Measurements from ENCODE around the gene NCLN. TPM values are rescaled to one million over a fixed set of nuclear protein-coding genes. Genes with fewer than 3 reads are reported as not detected.
A peak's percentile ranks its signal among the peaks of the same experiment; 100 is the strongest.
"Not testable (repeated sequence)": the region's sequence is repeated elsewhere in the genome, so short reads cannot be mapped to it uniquely, and the experiment has no call there.

NCLN gene
- total and polyA plus RNA-seq, 8 donors, result 16.7 to 381 (median 50.4) TPM

GRCh38 chr19:3152419-3152780 lies 33.3 kb upstream of the NCLN start:
- TF ChIP-seq CTCF (IDR thresholded peaks at IDR 0.05), result no peak
- no peak for TF ChIP-seq POLR2A (IDR thresholded peaks at IDR 0.05)
- no peak for TF ChIP-seq POLR2AphosphoS5 (IDR thresholded peaks at IDR 0.05)
- no peak for TF ChIP-seq EP300 (IDR thresholded peaks at IDR 0.05)
- intact Hi-C loops (cut with DNase I; ENCODE audit: low total_unique reads), result no loop called here
- H3K4me1 ChIP-seq, result peaks cover 0 to 4% (median 0%) of the 10 kb centered on the region in 4 donors
- H3K36me3 ChIP-seq, result peaks cover 0 to 27% (median 7%) of the 10 kb centered on the region in 4 donors
- peaks cover 0 to 26% (median 4%) of the 10 kb centered on the region in 3 donors for H3K27me3 ChIP-seq
- no peak overlapping the region for H3K27ac ChIP-seq
- H3K9me3 ChIP-seq, result no peaks in the 10 kb centered on the region
- no peak for DNase-seq
- H3K4me3 ChIP-seq, result no peak overlapping the region
- 88 to 98% (median 94%) methylated on average over 3 of the region's 3 CpGs for WGBS, 5 donors

- TF ChIP-seq POLR2AphosphoS5 (IDR thresholded peaks at IDR 0.05) (no peak), POLR2A (IDR thresholded peaks at IDR 0.05) (no peak), CTCF (IDR thresholded peaks at IDR 0.05) (no peak), EP300 (IDR thresholded peaks at IDR 0.05) (no peak)
- Histone ChIP-seq H3K9me3 (no peaks in the 10 kb centered on the region), H3K27me3 (peaks cover 0 to 26% (median 4%) of the 10 kb centered on the region in 3 donors), H3K27ac (no peak overlapping the region), H3K4me1 (peaks cover 0 to 4% (median 0%) of the 10 kb centered on the region in 4 donors), H3K4me3 (no peak overlapping the region), H3K36me3 (peaks cover 0 to 31% (median 7%) of the 10 kb centered on the region in 4 donors)
- WGBS, 5 donors, result 82 to 89% (median 87%) methylated on average over 3 of the region's 3 CpGs
- intact Hi-C loops (cut with DNase I; ENCODE audit: low total_unique reads), result no loop called here
- no peak for DNase-seq
These were observed 32.2 kb upstream of the NCLN start for GRCh38 chr19:3153286-3154230.

GRCh38 chr19:3154447-3154846 lies 31.3 kb upstream of the NCLN start:
- peaks cover 0 to 23% (median 4%) of the 10 kb centered on the region in 3 donors for H3K27me3 ChIP-seq
- H3K27ac ChIP-seq, result peak overlapping the region in 4 of 5 donors; percentile 37 to 75 (median 47)
- intact Hi-C loops (cut with DNase I; ENCODE audit: low total_unique reads); H3K4me1 ChIP-seq; H3K9me3 ChIP-seq; DNase-seq; H3K4me3 ChIP-seq: not testable (repeated sequence)
- WGBS, 5 donors, result 91 to 94% (median 92%) methylated on average over 3 of the region's 3 CpGs
- H3K36me3 ChIP-seq, result peaks cover 0 to 24% (median 7%) of the 10 kb centered on the region in 4 donors

DNA sequence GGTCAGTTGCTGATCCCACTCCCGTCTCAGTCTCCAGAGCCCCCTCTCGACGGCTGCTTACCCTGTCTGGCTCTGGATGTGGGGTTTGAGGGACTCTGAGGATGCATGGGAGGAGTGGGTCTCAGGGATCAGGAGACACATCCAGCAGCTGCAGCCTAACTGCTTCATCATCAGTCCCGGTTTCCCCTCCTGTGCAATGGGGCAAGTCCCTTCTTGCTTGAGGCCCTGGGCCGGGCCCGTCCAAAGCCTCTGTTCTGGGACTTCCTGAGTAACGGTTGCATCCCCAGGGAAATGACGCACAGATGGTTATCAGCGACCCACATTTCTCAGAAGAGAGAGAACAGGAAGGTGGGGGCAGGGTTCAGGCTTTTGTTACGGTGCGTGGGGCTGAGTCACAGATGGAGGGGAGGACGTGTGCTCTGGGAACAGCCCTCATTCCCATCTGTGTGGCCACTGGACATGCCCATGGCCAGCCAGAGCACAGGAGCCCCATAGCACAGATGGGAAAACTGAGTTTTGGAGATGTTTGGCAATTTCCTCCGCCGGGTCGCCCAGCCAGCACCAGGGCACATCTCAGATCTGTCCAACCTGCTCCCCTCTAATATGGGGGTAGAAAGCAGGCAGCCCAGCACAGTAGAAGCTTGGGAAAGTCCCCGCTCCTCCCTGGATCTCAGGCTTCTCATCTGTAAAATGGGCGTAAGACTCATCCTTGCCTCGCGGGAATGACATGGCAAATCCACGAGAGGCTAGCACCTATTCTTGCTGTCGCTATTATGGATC lies 30.6 kb upstream of the NCLN start:
- H3K27me3 ChIP-seq, result peaks cover 0 to 16% (median 0%) of the 10 kb centered on the region in 3 donors
- WGBS, 5 donors, result 60 to 74% (median 66%) methylated on average over 20 to 21 of the region's 21 CpGs
- H3K4me3 ChIP-seq, result no peak overlapping the region

More for the DNA sequence above, 30.6 kb upstream of the NCLN start:
- Histone ChIP-seq H3K9me3 (no peaks in the 10 kb centered on the region), H3K27ac (peak overlapping the region; percentile 16 to 75 (median 43)), H3K36me3 (peaks cover 0 to 18% (median 6%) of the 10 kb centered on the region in 4 donors), H3K4me1 (peaks cover 0 to 4% (median 0%) of the 10 kb centered on the region in 4 donors)
- peak; percentile 61 to 76 for DNase-seq
- intact Hi-C loops (cut with DNase I; ENCODE audit: low total_unique reads), result no loop called here
- TF ChIP-seq POLR2AphosphoS5 (IDR thresholded peaks at IDR 0.05) (peak in 2 of 3 donors; percentile 45 to 66), POLR2A (IDR thresholded peaks at IDR 0.05) (no peak), CTCF (IDR thresholded peaks at IDR 0.05) (no peak), EP300 (IDR thresholded peaks at IDR 0.05) (no peak)

Data from stomach (tissue), 9 donors.